Muscle layer of colon (tissue), 2 donors: Measurements from ENCODE around the gene CCNT2.
"Not testable (repeated sequence)": the region's sequence is repeated elsewhere in the genome, so short reads cannot be mapped to it uniquely, and the experiment has no call there.

Source experiments
- H3K27ac ChIP-seq: one replicate; pipeline ENCODE4 v1.7.0; 2013; ENCODE audit warnings: low read depth, mild to moderate bottlenecking, low read length, moderate library complexity
- H3K27me3 ChIP-seq, 2 donors: one replicate each; pipeline ENCODE4 v1.7.0; 2013; ENCODE audit warnings: low read length in 2 of 2, mild to moderate bottlenecking in 2 of 2; ENCODE audit not compliant: insufficient read depth in 2 of 2, control insufficient read depth in 1 of 2
- H3K36me3 ChIP-seq: one replicate; pipeline ENCODE4 v1.7.0; 2013; ENCODE audit warnings: mild to moderate bottlenecking, low read length; ENCODE audit not compliant: insufficient read depth
- H3K4me1 ChIP-seq: one replicate; pipeline ENCODE4 v1.7.0; 2013; ENCODE audit warnings: mild to moderate bottlenecking, low read length; ENCODE audit not compliant: insufficient read depth
- H3K4me3 ChIP-seq, 2 donors: one replicate each; pipeline ENCODE4 v1.7.0; 2013; ENCODE audit warnings: low read length in 2 of 2, low read depth in 1 of 2, mild to moderate bottlenecking in 1 of 2, moderate library complexity in 1 of 2
- H3K9ac ChIP-seq: one replicate; pipeline ENCODE4 v1.7.0; 2013; ENCODE audit warnings: low read length
- H3K9me3 ChIP-seq: one replicate; pipeline ENCODE4 v1.7.0; 2013; ENCODE audit warnings: mild to moderate bottlenecking, low read length
- donor health status: abdominal sarcoma.
- donor health status: Adenocarcinoma of cecum.

Gene CCNT2

DNA sequence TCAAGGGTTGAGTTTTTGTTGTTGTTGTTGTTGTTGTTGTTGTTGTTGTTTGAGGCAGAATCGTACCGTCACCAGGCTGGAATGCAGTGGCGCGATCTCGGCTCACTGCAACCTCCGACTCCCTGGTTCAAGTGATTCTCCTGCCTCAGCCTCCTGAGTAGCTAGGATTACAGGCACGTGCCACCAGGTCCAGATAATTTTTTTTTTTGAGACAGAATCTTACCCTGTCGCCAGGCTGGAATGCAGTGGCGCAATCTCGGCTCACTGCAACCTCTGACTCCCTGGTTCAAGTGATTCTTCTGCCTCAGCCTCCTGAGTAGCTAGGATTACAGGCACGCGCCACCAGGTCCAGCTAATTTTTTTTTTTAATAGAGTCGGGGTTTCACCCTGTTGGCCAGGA, 14.9 kb upstream of the CCNT2 start:
- H3K4me1 ChIP-seq, H3K4me3 ChIP-seq, H3K9me3 ChIP-seq, H3K27me3 ChIP-seq, H3K9ac ChIP-seq, H3K27ac ChIP-seq, H3K36me3 ChIP-seq: not testable (repeated sequence)

DNA sequence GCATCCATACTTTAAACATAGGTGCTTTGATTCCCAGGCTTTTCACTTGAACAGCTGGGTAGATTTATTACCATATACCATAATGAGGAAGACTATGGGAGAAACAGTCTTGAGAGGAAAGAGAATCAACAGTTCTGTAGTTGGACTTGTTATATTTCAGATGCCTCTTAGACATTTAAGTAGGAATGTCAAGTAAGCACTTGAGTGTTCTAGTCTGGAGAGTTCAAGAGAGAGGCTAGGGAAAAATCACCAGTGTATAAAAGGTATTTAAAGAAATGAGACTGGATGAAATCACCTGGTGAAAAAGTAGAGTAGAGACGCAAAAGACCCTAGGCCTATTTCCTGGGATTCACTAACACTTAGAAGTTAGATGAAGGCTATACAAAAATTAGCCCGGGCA, 13.5 kb upstream of the CCNT2 start:
- H3K27me3 ChIP-seq, result no peaks in the 10 kb centered on the region
- no peak overlapping the region for H3K4me3 ChIP-seq
- no peaks in the 10 kb centered on the region for H3K36me3 ChIP-seq
- no peak overlapping the region for H3K27ac ChIP-seq
- no peaks in the 10 kb centered on the region for H3K4me1 ChIP-seq
- H3K9me3 ChIP-seq, result peaks cover 5% of the 10 kb centered on the region
- no peak overlapping the region for H3K9ac ChIP-seq

- no peaks in the 10 kb centered on the region for H3K36me3 ChIP-seq
- no peak overlapping the region for H3K9ac ChIP-seq
- H3K4me3 ChIP-seq, result no peak overlapping the region
- H3K27me3 ChIP-seq, result no peaks in the 10 kb centered on the region
- no peaks in the 10 kb centered on the region for H3K4me1 ChIP-seq
- H3K27ac ChIP-seq, result no peak overlapping the region
- peaks cover 5% of the 10 kb centered on the region for H3K9me3 ChIP-seq
These were observed 11.9 kb upstream of the CCNT2 start for GRCh38 chr2:134906726-134907125.

DNA sequence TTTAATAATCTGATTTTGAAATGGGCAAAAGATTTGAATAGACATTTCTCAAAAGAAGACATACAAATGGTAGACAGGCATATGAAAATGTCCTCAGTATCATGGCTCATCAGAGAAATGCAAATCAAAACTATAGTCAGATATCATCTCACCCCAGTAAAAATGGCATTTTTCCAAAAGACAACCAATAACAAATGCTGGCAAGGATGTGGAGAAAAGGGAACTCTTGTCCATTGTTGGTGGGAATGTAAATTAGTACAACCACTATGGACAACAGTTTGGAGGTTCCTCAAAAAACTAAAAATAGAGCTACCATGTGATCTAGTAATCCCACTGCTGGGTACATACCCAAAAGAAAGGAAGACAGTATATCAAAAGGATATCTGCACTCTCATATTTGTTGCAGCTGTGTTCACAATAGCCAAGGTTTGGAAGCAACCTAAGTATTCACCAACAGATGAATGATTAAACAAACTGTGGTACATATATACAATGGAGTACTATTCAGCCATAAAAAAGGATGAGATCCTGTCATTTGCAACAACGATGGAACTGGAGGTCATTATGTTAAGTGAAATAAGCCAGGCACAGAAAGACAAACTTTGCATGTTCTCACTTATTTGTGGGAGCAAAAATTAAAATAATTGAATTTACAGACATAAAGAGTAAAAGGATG, 11.0 kb upstream of the CCNT2 start:
- H3K9me3 ChIP-seq, H3K9ac ChIP-seq, H3K27ac ChIP-seq, H3K4me1 ChIP-seq, H3K27me3 ChIP-seq, H3K4me3 ChIP-seq, H3K36me3 ChIP-seq: not testable (repeated sequence)

- Histone ChIP-seq H3K9me3 (peaks cover 5% of the 10 kb centered on the region), H3K4me3 (no peak overlapping the region), H3K36me3 (no peaks in the 10 kb centered on the region), H3K4me1 (no peaks in the 10 kb centered on the region), H3K9ac (no peak overlapping the region), H3K27ac (no peak overlapping the region), H3K27me3 (no peaks in the 10 kb centered on the region)
These were observed 7.7 kb upstream of the CCNT2 start for GRCh38 chr2:134910763-134911399.

GRCh38 chr2:134911400-134911785, 7.2 kb upstream of the CCNT2 start:
- Histone ChIP-seq H3K36me3 (no peaks in the 10 kb centered on the region), H3K4me1 (no peaks in the 10 kb centered on the region), H3K9me3 (peaks cover 5% of the 10 kb centered on the region), H3K27ac (no peak overlapping the region), H3K27me3 (no peaks in the 10 kb centered on the region), H3K9ac (no peak overlapping the region), H3K4me3 (no peak overlapping the region)

- Histone ChIP-seq H3K27me3 (no peaks in the 10 kb centered on the region), H3K9ac (no peak overlapping the region), H3K27ac (no peak overlapping the region), H3K4me3 (no peak overlapping the region), H3K9me3 (peaks cover 5% of the 10 kb centered on the region), H3K36me3 (no peaks in the 10 kb centered on the region), H3K4me1 (peaks cover 6% of the 10 kb centered on the region)
These were observed 6.3 kb upstream of the CCNT2 start for GRCh38 chr2:134912361-134912760.

- Histone ChIP-seq H3K9me3 (no peaks in the 10 kb centered on the region), H3K27me3 (no peaks in the 10 kb centered on the region), H3K4me3 (peak overlapping the region; percentile 50 to 90), H3K4me1 (peaks cover 29% of the 10 kb centered on the region), H3K27ac (peak overlapping the region; percentile 91), H3K9ac (peak overlapping the region; percentile 87), H3K36me3 (no peaks in the 10 kb centered on the region)
These were observed 1.2 kb upstream of the CCNT2 start for GRCh38 chr2:134917360-134917865.

DNA sequence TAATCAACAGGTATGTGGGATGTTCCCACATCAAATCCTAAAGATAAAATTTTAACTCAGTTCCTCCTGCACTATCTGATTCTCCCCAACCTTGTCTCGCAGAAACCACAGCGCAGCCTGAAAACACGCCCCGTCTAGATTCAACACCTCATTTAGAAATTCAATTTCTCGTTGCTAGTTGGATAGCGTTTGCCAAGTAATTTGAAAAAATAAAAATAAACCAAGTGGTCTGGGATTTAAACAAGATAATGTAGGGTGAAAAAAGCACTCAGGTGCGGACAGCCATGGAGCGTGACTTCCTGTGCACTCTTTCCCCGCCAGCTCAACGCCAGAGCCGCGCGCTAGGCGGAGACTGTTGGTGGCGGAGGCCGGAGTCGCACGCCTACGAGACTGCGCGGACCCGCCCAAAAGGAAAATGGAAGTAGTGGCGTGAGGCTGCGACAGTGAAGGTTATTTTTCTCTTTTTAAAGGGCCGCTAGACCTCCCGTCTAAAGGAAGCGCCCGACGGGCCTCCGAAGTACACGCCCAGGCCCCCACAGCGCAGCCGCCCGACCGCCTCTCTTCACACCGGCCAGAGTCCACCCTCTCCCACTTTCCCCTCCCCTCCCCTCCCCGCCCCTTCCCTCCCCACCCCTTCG, 615 bp upstream of the CCNT2 start:
- Histone ChIP-seq H3K9me3 (no peaks in the 10 kb centered on the region), H3K27ac (peak overlapping the region; percentile 91), H3K4me1 (peaks cover 29% of the 10 kb centered on the region)

DNA sequence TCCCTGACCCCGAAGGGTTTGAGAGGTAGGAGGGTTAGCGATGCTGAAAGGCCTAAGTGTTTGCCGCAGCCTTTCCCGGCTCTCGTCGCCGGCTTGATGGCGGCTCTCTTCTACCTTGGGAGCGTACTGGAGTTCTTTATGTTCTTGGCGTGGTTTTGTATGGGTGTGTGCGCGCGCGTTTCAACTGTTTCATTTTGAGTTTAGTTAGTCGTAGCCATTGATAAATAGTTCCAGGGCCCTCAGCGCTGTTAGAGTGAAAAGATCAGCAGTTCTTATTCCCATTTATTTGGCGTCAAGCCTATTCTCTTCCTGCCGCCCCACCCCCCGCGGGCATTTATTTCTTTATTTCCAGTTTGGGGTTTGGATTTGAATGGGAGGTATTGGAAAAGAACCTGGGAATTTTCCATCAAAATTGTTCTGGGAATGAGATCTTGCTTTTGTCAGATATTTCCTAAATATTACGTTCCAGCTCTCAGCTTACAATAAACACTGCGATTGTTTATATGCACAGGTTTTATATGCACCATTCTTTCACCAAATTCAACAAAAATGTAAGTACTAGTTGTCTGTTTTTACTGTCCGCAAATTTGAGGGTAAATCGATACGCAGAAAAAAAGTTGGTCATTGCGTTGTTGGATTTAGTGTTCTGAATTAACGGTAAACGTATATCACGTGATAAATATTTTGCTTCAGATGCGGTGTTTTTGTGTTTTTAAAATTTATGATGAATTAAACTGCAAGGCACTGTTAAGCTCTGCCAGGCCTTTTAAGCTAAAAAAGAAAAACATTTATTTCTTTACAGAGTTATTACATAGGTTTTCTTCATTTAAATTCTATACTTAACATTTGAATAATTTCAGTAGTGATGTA, 954 bp downstream of the CCNT2 start:
- H3K36me3 ChIP-seq, result no peaks in the 10 kb centered on the region
- peaks cover 29% of the 10 kb centered on the region for H3K4me1 ChIP-seq

More for the DNA sequence above, 615 bp upstream of the CCNT2 start:
- no peaks in the 10 kb centered on the region for H3K36me3 ChIP-seq
- H3K27me3 ChIP-seq, result no peaks in the 10 kb centered on the region
- peak overlapping the region; percentile 87 for H3K9ac ChIP-seq
- H3K4me3 ChIP-seq, result peak overlapping the region; percentile 50 to 90

GRCh38 chr2:134924912-134925311, 6.3 kb downstream of the CCNT2 start:
- peaks cover 42% of the 10 kb centered on the region for H3K4me1 ChIP-seq
- H3K36me3 ChIP-seq, result no peaks in the 10 kb centered on the region
- H3K9me3 ChIP-seq, result no peaks in the 10 kb centered on the region

More for the DNA sequence above, 954 bp downstream of the CCNT2 start:
- Histone ChIP-seq H3K4me3 (peak overlapping the region; percentile 89 to 99), H3K9me3 (no peaks in the 10 kb centered on the region), H3K27me3 (no peaks in the 10 kb centered on the region), H3K27ac (peak overlapping the region; percentile 95), H3K9ac (peak overlapping the region; percentile 96)

More at GRCh38 chr2:134924912-134925311, 6.3 kb downstream of the CCNT2 start:
- Histone ChIP-seq H3K4me3 (no peak overlapping the region), H3K27me3 (no peaks in the 10 kb centered on the region), H3K9ac (no peak overlapping the region), H3K27ac (no peak overlapping the region)
